ENCODE data around the gene TSTD1. TPM values are rescaled to one million over a fixed set of nuclear protein-coding genes. Genes with fewer than 3 reads are reported as not detected.
"Not testable (repeated sequence)": the region's sequence is repeated elsewhere in the genome, so short reads cannot be mapped to it uniquely, and the experiment has no call there.

TSTD1 gene
- total RNA-seq, 2 experiments from 2014 or later = 26.0 to 42.8 TPM

GRCh38 chr1:161039154-161039545 lies 386 bp upstream of the TSTD1 start:
- ChIA-PET CTCF (interaction anchor here (0.6 to 5.1 kb wide), 14 partner anchors 12 to 919 kb away, joined by 3 to 40 read pairs (median 4); partner anchors contain the start of genes F11R and KLHDC9), POLR2A (interaction anchor here (0.7 to 0.9 kb wide), 3 partner anchors 8 to 59 kb away, joined by 3 read pairs; partner anchors contain the start of gene KLHDC9)
- DNase-seq = no peak
- Mint-ChIP-seq H3K36me3 (ENCODE audit: low read depth) (peaks cover 33% of the 10 kb centered on the region), H3K4me3 (peak overlapping the region; percentile 86), H3K27me3 (no peaks in the 10 kb centered on the region), H3K27ac (peak overlapping the region; percentile 91), H3K9me3 (ENCODE audit: low read depth) (no peaks in the 10 kb centered on the region), H3K4me1 (peaks cover 32% of the 10 kb centered on the region)
- no peak for ATAC-seq
- intact Hi-C loops (cut with DNase I, micrococcal nuclease) = loop anchor here (2.0 to 5.0 kb wide), 3 partner anchors 33 to 94 kb away; partner anchors contain the start of gene DEDD (in 1 of the 2)

GRCh38 chr1:161037661-161038522 lies 872 bp downstream of the TSTD1 start:
- POLR2A ChIA-PET = interaction anchor here (0.8 to 1.2 kb wide), 3 partner anchors 9 to 108 kb away, joined by 3 to 4 read pairs (median 3); partner anchors contain the start of gene F11R
- ATAC-seq (no peak), DNase-seq (no peak)
- Mint-ChIP-seq H3K4me1 (peaks cover 32% of the 10 kb centered on the region), H3K27ac (peak overlapping the region; percentile 58), H3K9me3 (ENCODE audit: low read depth) (no peaks in the 10 kb centered on the region), H3K27me3 (no peaks in the 10 kb centered on the region), H3K36me3 (ENCODE audit: low read depth) (peaks cover 35% of the 10 kb centered on the region), H3K4me3 (peak overlapping the region; percentile 86)
- CTCF ChIA-PET = interaction anchor here (0.7 to 5.1 kb wide), 12 partner anchors 11 to 331 kb away, joined by 3 to 40 read pairs (median 4); partner anchors contain the start of genes F11R, KLHDC9 and UFC1
- intact Hi-C loops (cut with DNase I, micrococcal nuclease) = loop anchor here (1.0 to 5.0 kb wide), 5 partner anchors 8 to 95 kb away; partner anchors contain the start of genes DEDD (in 1 of the 2) and F11R (in 1 of the 2)

DNA sequence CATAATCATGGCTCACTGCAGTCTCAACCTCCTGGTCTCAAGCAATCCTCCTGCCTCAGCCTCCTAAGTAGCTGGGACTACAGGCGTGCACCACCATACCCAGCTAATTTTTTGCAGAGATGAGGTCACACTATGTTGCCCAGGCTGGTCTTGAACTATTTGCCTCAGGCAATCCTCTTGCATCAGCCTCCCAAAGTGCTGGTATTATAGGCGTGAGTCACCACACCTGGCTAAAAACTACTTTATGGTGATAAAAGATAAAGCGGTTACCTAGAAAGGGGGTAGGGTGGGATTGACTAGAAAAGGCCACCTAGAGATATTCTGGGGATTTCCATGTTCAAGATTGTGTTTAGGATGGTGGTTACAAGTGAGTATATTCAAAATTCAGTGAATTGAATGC lies 5.0 kb downstream of the TSTD1 start:
- peak; percentile 42 for DNase-seq
- CTCF ChIA-PET = interaction anchor here (0.6 kb wide), 2 partner anchors 21 to 134 kb away, joined by 3 read pairs; no protein-coding TSS in a partner anchor
- intact Hi-C loops (cut with DNase I, micrococcal nuclease) = no loop called here
- peaks cover 30% of the 10 kb centered on the region for H3K4me1 Mint-ChIP-seq
- peaks cover 8% of the 10 kb centered on the region for H3K36me3 Mint-ChIP-seq (ENCODE audit: low read depth)
- H3K9me3 Mint-ChIP-seq (ENCODE audit: low read depth) = no peaks in the 10 kb centered on the region
- H3K27me3 Mint-ChIP-seq = no peaks in the 10 kb centered on the region
- H3K27ac Mint-ChIP-seq = no peak overlapping the region
- no peak overlapping the region for H3K4me3 Mint-ChIP-seq
- POLR2A ChIA-PET = no interaction called here
- peak; percentile 35 for ATAC-seq

DNA sequence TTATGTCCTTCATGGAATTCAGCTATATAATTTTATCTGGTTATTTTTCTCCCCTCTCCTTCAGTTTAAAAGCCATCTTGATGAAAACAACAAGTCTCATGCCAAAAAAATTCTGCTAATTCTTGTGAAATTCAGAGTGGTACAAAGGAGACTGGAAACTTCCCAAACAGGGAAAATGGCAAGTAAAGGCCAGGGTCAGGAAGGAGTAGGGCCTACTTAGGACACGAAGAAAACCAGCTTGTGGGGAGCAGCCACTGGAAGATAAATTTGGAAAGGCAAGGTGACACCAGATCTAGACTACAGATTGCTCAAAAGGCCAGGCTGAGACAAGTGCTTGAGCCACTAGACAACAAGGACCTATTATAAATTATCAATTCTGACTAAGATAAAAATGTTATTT lies 6.4 kb downstream of the TSTD1 start:
- H3K36me3 Mint-ChIP-seq (ENCODE audit: low read depth) = peaks cover 10% of the 10 kb centered on the region
- H3K4me3 Mint-ChIP-seq = no peak overlapping the region
- peak overlapping the region; percentile 52 for H3K27ac Mint-ChIP-seq
- DNase-seq (no peak), ATAC-seq (no peak)
- intact Hi-C loops (cut with DNase I, micrococcal nuclease) = no loop called here
- peaks cover 24% of the 10 kb centered on the region for H3K4me1 Mint-ChIP-seq
- POLR2A ChIA-PET = no interaction called here
- no peaks in the 10 kb centered on the region for H3K9me3 Mint-ChIP-seq (ENCODE audit: low read depth)
- no peaks in the 10 kb centered on the region for H3K27me3 Mint-ChIP-seq
- CTCF ChIA-PET = interaction anchor here (0.6 to 1.8 kb wide), 8 partner anchors 8 to 107 kb away, joined by 3 to 6 read pairs (median 3); partner anchors contain the start of gene F11R

DNA sequence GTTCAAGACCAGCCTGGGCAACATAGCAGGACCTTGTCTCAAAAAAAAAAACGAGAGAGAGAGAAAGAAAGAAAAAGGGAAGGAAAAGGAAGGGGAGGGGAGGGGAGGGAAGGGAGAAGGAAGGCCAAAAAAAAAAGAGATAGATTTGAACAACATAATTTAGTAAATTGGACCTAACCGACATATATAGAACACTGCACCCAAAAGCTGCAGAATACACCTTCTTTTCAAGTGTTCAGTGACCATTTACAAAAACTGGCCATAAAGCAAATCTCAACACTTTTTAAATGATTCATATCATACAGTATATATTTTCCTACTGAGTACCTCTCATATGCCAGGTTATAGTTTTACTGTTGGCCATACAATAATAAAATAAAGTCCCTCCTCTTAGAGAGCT lies 6.9 kb downstream of the TSTD1 start:
- intact Hi-C loops (cut with DNase I, micrococcal nuclease) = no loop called here
- POLR2A ChIA-PET = no interaction called here

GRCh38 chr1:161029466-161029865 lies 9.3 kb downstream of the TSTD1 start:
- POLR2A ChIA-PET; H3K9me3 Mint-ChIP-seq (ENCODE audit: low read depth); DNase-seq; H3K27ac Mint-ChIP-seq; ATAC-seq; H3K27me3 Mint-ChIP-seq; intact Hi-C loops (cut with DNase I, micrococcal nuclease); H3K4me3 Mint-ChIP-seq: not testable (repeated sequence)
- CTCF ChIA-PET = interaction anchor here (1.3 kb wide), 1 partner anchor 8 kb away, joined by 3 read pairs; the partner anchor contains the start of gene F11R
- Mint-ChIP-seq H3K36me3 (ENCODE audit: low read depth) (peaks cover 16% of the 10 kb centered on the region), H3K4me1 (peaks cover 29% of the 10 kb centered on the region)

More for the DNA sequence above, 6.9 kb downstream of the TSTD1 start:
- H3K36me3 Mint-ChIP-seq (ENCODE audit: low read depth) = peaks cover 14% of the 10 kb centered on the region
- CTCF ChIA-PET = interaction anchor here (0.6 to 1.8 kb wide), 8 partner anchors 8 to 674 kb away, joined by 3 to 6 read pairs (median 3); partner anchors contain the start of gene F11R
- peaks cover 1% of the 10 kb centered on the region for H3K9me3 Mint-ChIP-seq (ENCODE audit: low read depth)
- H3K27me3 Mint-ChIP-seq = no peaks in the 10 kb centered on the region
- no peak overlapping the region for H3K4me3 Mint-ChIP-seq
- H3K27ac Mint-ChIP-seq = peak overlapping the region; percentile 53
- peaks cover 26% of the 10 kb centered on the region for H3K4me1 Mint-ChIP-seq
- no peak for ATAC-seq
- no peak for DNase-seq

GRCh38 chr1:161026954-161027353 lies 11.8 kb downstream of the TSTD1 start:
- ATAC-seq (peak; percentile 78), DNase-seq (peak; percentile 30)
- CTCF ChIA-PET = interaction anchor here (0.6 to 1.5 kb wide), 5 partner anchors 10 to 75 kb away, joined by 3 to 6 read pairs (median 4); partner anchors contain the start of genes ITLN2 and TSTD1
- POLR2A ChIA-PET = interaction anchor here (0.6 kb wide), 1 partner anchor 40 kb away, joined by 9 read pairs; no protein-coding TSS in a partner anchor
- Mint-ChIP-seq H3K27ac (peak overlapping the region; percentile 57), H3K36me3 (ENCODE audit: low read depth) (peaks cover 11% of the 10 kb centered on the region), H3K4me1 (peaks cover 17% of the 10 kb centered on the region)
- intact Hi-C loops (cut with DNase I, micrococcal nuclease); H3K4me3 Mint-ChIP-seq; H3K27me3 Mint-ChIP-seq; H3K9me3 Mint-ChIP-seq (ENCODE audit: low read depth): not testable (repeated sequence)

GRCh38 chr1:161022432-161022831 lies 16.3 kb downstream of the TSTD1 start:
- not testable (repeated sequence) for H3K27me3 Mint-ChIP-seq
- POLR2A ChIA-PET = interaction anchor here (1.9 kb wide), 1 partner anchor 47 kb away, joined by 8 read pairs; the partner anchor contains the start of gene ARHGAP30

DNA sequence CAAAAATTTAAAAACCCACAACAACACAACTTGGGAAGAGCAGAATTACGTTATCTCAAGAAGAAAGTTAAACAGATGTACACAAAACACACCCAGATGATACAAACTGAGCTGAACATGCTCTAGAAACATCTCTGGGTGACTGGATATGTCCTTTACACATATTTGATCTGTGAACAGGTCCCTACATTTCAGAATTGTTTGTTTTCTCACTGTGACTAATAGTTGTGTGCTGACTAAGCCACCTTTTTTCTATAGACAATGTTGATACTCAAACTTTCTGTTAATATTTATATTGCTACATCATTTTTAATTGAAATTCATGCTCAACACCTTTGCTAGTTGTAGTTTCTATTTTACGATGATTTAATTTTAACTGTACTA lies 16.8 kb downstream of the TSTD1 start:
- ATAC-seq = peak; percentile 32

More at GRCh38 chr1:161022432-161022831, 16.3 kb downstream of the TSTD1 start:
- H3K4me3 Mint-ChIP-seq; ATAC-seq; H3K36me3 Mint-ChIP-seq (ENCODE audit: low read depth); H3K9me3 Mint-ChIP-seq (ENCODE audit: low read depth); H3K27ac Mint-ChIP-seq; DNase-seq; intact Hi-C loops (cut with DNase I, micrococcal nuclease): not testable (repeated sequence)
- CTCF ChIA-PET = interaction anchor here (0.6 to 2.6 kb wide), 5 partner anchors 9 to 343 kb away, joined by 3 to 11 read pairs (median 5); no protein-coding TSS in a partner anchor
- peaks cover 38% of the 10 kb centered on the region for H3K4me1 Mint-ChIP-seq

DNA sequence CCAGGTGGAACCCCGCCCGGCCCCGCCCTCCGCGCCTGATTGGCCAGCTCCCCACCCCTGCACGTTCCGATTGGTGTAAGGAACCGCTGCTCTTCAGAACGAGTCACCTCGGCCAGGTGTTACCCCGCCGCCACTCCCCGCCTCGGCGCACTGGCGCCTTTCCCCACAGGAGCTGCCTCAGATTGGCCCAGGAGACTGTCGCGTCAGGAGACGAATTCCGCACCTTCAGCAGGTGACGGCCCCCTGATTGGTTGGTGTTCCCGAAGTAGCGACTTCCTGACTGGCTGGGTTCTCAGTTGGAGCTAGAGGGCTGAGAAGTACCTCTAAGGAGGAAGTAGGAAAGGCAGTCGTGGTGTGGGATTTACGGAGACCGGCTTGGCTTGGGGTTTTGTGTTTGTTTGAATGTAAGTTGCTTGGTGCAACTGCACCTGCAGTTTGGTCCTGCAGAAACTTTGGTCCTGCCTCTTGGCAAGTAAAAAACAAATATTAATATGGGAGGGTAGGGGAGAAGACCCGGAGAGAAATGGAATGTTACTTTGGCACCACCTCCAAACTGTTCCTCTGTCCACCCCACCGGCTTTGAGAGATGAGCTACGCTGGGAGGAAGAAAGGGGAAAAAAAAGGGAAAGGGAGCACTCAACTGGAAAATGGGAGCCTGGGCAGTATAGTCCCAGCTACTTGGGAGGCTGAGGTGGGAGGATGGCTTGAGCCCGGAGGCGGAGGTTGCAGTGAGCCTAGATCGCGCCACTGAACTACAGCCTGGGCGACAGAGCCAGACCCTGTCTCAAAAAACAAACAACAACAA lies 17.4 kb downstream of the TSTD1 start:
- ChIA-PET CTCF (interaction anchor here (0.5 to 2.6 kb wide), 18 partner anchors 8 to 520 kb away, joined by 3 to 11 read pairs (median 4); partner anchors contain the start of genes ARHGAP30, TSTD1 and USF1), POLR2A (interaction anchor here (1.0 to 1.9 kb wide), 6 partner anchors 17 to 225 kb away, joined by 3 to 8 read pairs (median 4); partner anchors contain the start of genes ARHGAP30, DEDD, LY9 and USF1)
- Mint-ChIP-seq H3K4me1 (peaks cover 33% of the 10 kb centered on the region), H3K27me3 (no peaks in the 10 kb centered on the region), H3K36me3 (ENCODE audit: low read depth) (no peaks in the 10 kb centered on the region), H3K27ac (peak overlapping the region; percentile 86), H3K9me3 (ENCODE audit: low read depth) (no peaks in the 10 kb centered on the region), H3K4me3 (peak overlapping the region; percentile 87)
- intact Hi-C loops (cut with DNase I, micrococcal nuclease) = loop anchor here (1.0 to 2.0 kb wide), 5 partner anchors 17 to 379 kb away; partner anchors contain the start of genes TSTD1 (in 1 of the 2) and USF1 (in 1 of the 2)
- peak; percentile 92 for ATAC-seq
- peak; percentile 94 for DNase-seq

More for the DNA sequence above, 16.8 kb downstream of the TSTD1 start:
- no peaks in the 10 kb centered on the region for H3K9me3 Mint-ChIP-seq (ENCODE audit: low read depth)
- H3K4me1 Mint-ChIP-seq = peaks cover 34% of the 10 kb centered on the region
- intact Hi-C loops (cut with DNase I, micrococcal nuclease) = loop anchor here (1.0 to 2.0 kb wide), 5 partner anchors 16 to 379 kb away; partner anchors contain the start of genes TSTD1 (in 1 of the 2) and USF1 (in 1 of the 2)
- H3K27me3 Mint-ChIP-seq = no peaks in the 10 kb centered on the region
- peak overlapping the region; percentile 87 for H3K4me3 Mint-ChIP-seq
- no peak for DNase-seq
- ChIA-PET CTCF (interaction anchor here (0.6 to 2.6 kb wide), 11 partner anchors 9 to 343 kb away, joined by 3 to 11 read pairs (median 5); partner anchors contain the start of genes ARHGAP30 and TSTD1), POLR2A (interaction anchor here (1.9 kb wide), 1 partner anchor 47 kb away, joined by 8 read pairs; the partner anchor contains the start of gene ARHGAP30)
- H3K36me3 Mint-ChIP-seq (ENCODE audit: low read depth) = peaks cover 3% of the 10 kb centered on the region
- H3K27ac Mint-ChIP-seq = peak overlapping the region; percentile 86
